Activated naive CD4-positive, alpha-beta T cell treated with anti-CD3 and anti-CD28 coated beads, Interleukin-2, amount 50 U/mL, for 72 hours (primary cell): ENCODE measurements around the gene GALNT13. TPM values are rescaled to one million over a fixed set of nuclear protein-coding genes. Genes with fewer than 3 reads are reported as not detected.

Source experiments
- ATAC-seq, 2 donors: fragments of 150-1000 bp; cut with Tn5 transposase; 2 replicates each; pipeline ENCODE4 v1.10.0; 2021; ENCODE audit warnings: mild to moderate bottlenecking in 2 of 2, moderate library complexity in 2 of 2
- DNase-seq, 2 donors: peaks; one replicate each; pipeline ENCODE4 v3.0.0; 2021 to 2022; ENCODE audit warnings: low spot score in 2 of 2
- H3K27ac Mint-ChIP-seq, 2 donors: one replicate each; pipeline ENCODE4 v1.8.0; 2022; ENCODE audit warnings: mild to moderate bottlenecking in 2 of 2, mixed read lengths in 2 of 2
- H3K36me3 Mint-ChIP-seq, 2 donors: one replicate each; pipeline ENCODE4 v1.8.0; 2022; ENCODE audit warnings: mixed read lengths in 2 of 2
- H3K9me3 Mint-ChIP-seq, 2 donors: one replicate each; pipeline ENCODE4 v1.8.0; 2022; ENCODE audit warnings: mixed read lengths in 2 of 2
- total RNA-seq, 2 donors: library from RNA; stranded (reverse); gene quantifications; one replicate each; pipeline ENCODE4 v1.2.3, GENCODE V29; 2022

The GALNT13 gene
- total RNA-seq, 2 donors from 2014 or later = 0.14 TPM; not detected in 1

- H3K9me3 Mint-ChIP-seq = peaks cover 22 to 27% of the 10 kb centered on the region in 2 donors
- no peak overlapping the region for H3K27ac Mint-ChIP-seq
- ATAC-seq (no peak), DNase-seq (no peak)
- H3K36me3 Mint-ChIP-seq = peaks cover 0 to 10% of the 10 kb centered on the region in 2 donors
These were observed 143.5 kb downstream of the GALNT13 start for GRCh38 chr2:154015233-154015632.

- Mint-ChIP-seq H3K9me3 (peaks cover 25 to 29% of the 10 kb centered on the region in 2 donors), H3K27ac (no peak overlapping the region), H3K36me3 (peaks cover 0 to 5% of the 10 kb centered on the region in 2 donors)
- DNase-seq = no peak
- ATAC-seq = no peak
These were observed 157.8 kb downstream of the GALNT13 start for GRCh38 chr2:154029504-154029903.

GRCh38 chr2:154032220-154032619 is 160.5 kb downstream of the GALNT13 start:
- H3K9me3 Mint-ChIP-seq = peaks cover 12 to 13% of the 10 kb centered on the region in 2 donors
- DNase-seq = no peak
- no peak for ATAC-seq
- no peak overlapping the region for H3K27ac Mint-ChIP-seq
- no peaks in the 10 kb centered on the region for H3K36me3 Mint-ChIP-seq

- Mint-ChIP-seq H3K36me3 (no peaks in the 10 kb centered on the region), H3K9me3 (peaks cover 19 to 25% of the 10 kb centered on the region in 2 donors), H3K27ac (no peak overlapping the region)
- ATAC-seq (no peak), DNase-seq (no peak)
These were observed 174.8 kb downstream of the GALNT13 start for GRCh38 chr2:154046493-154046892.

GRCh38 chr2:154048905-154049304 is 177.2 kb downstream of the GALNT13 start:
- no peak overlapping the region for H3K27ac Mint-ChIP-seq
- ATAC-seq (no peak), DNase-seq (no peak)
- peaks cover 20% of the 10 kb centered on the region in 2 donors for H3K9me3 Mint-ChIP-seq
- no peaks in the 10 kb centered on the region for H3K36me3 Mint-ChIP-seq

GRCh38 chr2:154049561-154049960 is 177.8 kb downstream of the GALNT13 start:
- H3K9me3 Mint-ChIP-seq = peaks cover 14 to 16% of the 10 kb centered on the region in 2 donors
- DNase-seq = no peak
- ATAC-seq = no peak
- H3K27ac Mint-ChIP-seq = no peak overlapping the region
- H3K36me3 Mint-ChIP-seq = no peaks in the 10 kb centered on the region

- H3K27ac Mint-ChIP-seq = no peak overlapping the region
- DNase-seq (no peak), ATAC-seq (no peak)
- H3K36me3 Mint-ChIP-seq = no peaks in the 10 kb centered on the region
- H3K9me3 Mint-ChIP-seq = peaks cover 14 to 19% of the 10 kb centered on the region in 2 donors
These were observed 195.4 kb downstream of the GALNT13 start for GRCh38 chr2:154067124-154067523.

- H3K36me3 Mint-ChIP-seq = no peaks in the 10 kb centered on the region
- H3K27ac Mint-ChIP-seq = no peak overlapping the region
- no peak for ATAC-seq
- no peak for DNase-seq
- H3K9me3 Mint-ChIP-seq = peaks cover 0 to 9% of the 10 kb centered on the region in 2 donors
These were observed 207.2 kb downstream of the GALNT13 start for GRCh38 chr2:154078926-154079325.

- ATAC-seq = no peak
- peaks cover 0 to 8% of the 10 kb centered on the region in 2 donors for H3K9me3 Mint-ChIP-seq
These were observed 220.8 kb downstream of the GALNT13 start for GRCh38 chr2:154092571-154092970.

GRCh38 chr2:154093856-154094255 is 222.1 kb downstream of the GALNT13 start:
- Mint-ChIP-seq H3K36me3 (no peaks in the 10 kb centered on the region), H3K27ac (no peak overlapping the region), H3K9me3 (peaks cover 0 to 7% of the 10 kb centered on the region in 2 donors)
- ATAC-seq (no peak), DNase-seq (no peak)

More at GRCh38 chr2:154092571-154092970, 220.8 kb downstream of the GALNT13 start:
- no peak for DNase-seq
- no peaks in the 10 kb centered on the region for H3K36me3 Mint-ChIP-seq
- no peak overlapping the region for H3K27ac Mint-ChIP-seq

GRCh38 chr2:154097833-154098398 is 226.2 kb downstream of the GALNT13 start:
- DNase-seq = no peak
- ATAC-seq = no peak
- H3K36me3 Mint-ChIP-seq = no peaks in the 10 kb centered on the region
- H3K27ac Mint-ChIP-seq = no peak overlapping the region
- peaks cover 0 to 17% of the 10 kb centered on the region in 2 donors for H3K9me3 Mint-ChIP-seq

GRCh38 chr2:154120706-154121105 is 249.0 kb downstream of the GALNT13 start:
- no peak for DNase-seq
- no peak for ATAC-seq
- peaks cover 7 to 28% of the 10 kb centered on the region in 2 donors for H3K9me3 Mint-ChIP-seq
- peaks cover 0 to 8% of the 10 kb centered on the region in 2 donors for H3K36me3 Mint-ChIP-seq
- no peak overlapping the region for H3K27ac Mint-ChIP-seq

- peaks cover 0 to 5% of the 10 kb centered on the region in 2 donors for H3K9me3 Mint-ChIP-seq
- ATAC-seq (no peak), DNase-seq (no peak)
- no peaks in the 10 kb centered on the region for H3K36me3 Mint-ChIP-seq
- no peak overlapping the region for H3K27ac Mint-ChIP-seq
These were observed 254.2 kb downstream of the GALNT13 start for GRCh38 chr2:154125891-154126290.

GRCh38 chr2:154130821-154131220 is 259.1 kb downstream of the GALNT13 start:
- H3K27ac Mint-ChIP-seq = no peak overlapping the region
- H3K9me3 Mint-ChIP-seq = peaks cover 4 to 5% of the 10 kb centered on the region in 2 donors
- no peaks in the 10 kb centered on the region for H3K36me3 Mint-ChIP-seq
- no peak for DNase-seq
- no peak for ATAC-seq

GRCh38 chr2:154132827-154133226 is 261.1 kb downstream of the GALNT13 start:
- Mint-ChIP-seq H3K9me3 (peaks cover 4 to 5% of the 10 kb centered on the region in 2 donors), H3K27ac (no peak overlapping the region), H3K36me3 (no peaks in the 10 kb centered on the region)
- ATAC-seq (no peak), DNase-seq (no peak)

GRCh38 chr2:154133823-154134222 is 262.1 kb downstream of the GALNT13 start:
- no peak overlapping the region for H3K27ac Mint-ChIP-seq
- DNase-seq = no peak

GRCh38 chr2:154140249-154141025 is 268.7 kb downstream of the GALNT13 start:
- Mint-ChIP-seq H3K27ac (no peak overlapping the region), H3K9me3 (peaks cover 0 to 4% of the 10 kb centered on the region in 2 donors), H3K36me3 (no peaks in the 10 kb centered on the region)
- ATAC-seq = no peak
- DNase-seq = no peak

More at GRCh38 chr2:154133823-154134222, 262.1 kb downstream of the GALNT13 start:
- Mint-ChIP-seq H3K36me3 (no peaks in the 10 kb centered on the region), H3K9me3 (peaks cover 4 to 5% of the 10 kb centered on the region in 2 donors)
- ATAC-seq = no peak
